SW480 (cell line): ENCODE measurements around the gene PRDM16.

Experiments
- DNase-seq: peaks from one replicate; pipeline ENCODE4 v3.0.0-alpha.2; 2016; ENCODE audit warnings: low spot score

The PRDM16 gene

GRCh38 chr1:3244025-3244926, 175.3 kb downstream of the PRDM16 start:
- DNase-seq: no peak

GRCh38 chr1:3244927-3245315, 175.9 kb downstream of the PRDM16 start:
- no peak for DNase-seq

- DNase-seq: no peak
These were observed 176.3 kb downstream of the PRDM16 start for GRCh38 chr1:3245344-3245743.

- no peak for DNase-seq
These were observed 176.8 kb downstream of the PRDM16 start for GRCh38 chr1:3245768-3246167.

- no peak for DNase-seq
These were observed 177.2 kb downstream of the PRDM16 start for GRCh38 chr1:3246251-3246650.

- no peak for DNase-seq
These were observed 178.6 kb downstream of the PRDM16 start for GRCh38 chr1:3247521-3248121.

GRCh38 chr1:3248155-3249141, 179.4 kb downstream of the PRDM16 start:
- DNase-seq: no peak

- no peak for DNase-seq
These were observed 180.2 kb downstream of the PRDM16 start for GRCh38 chr1:3249231-3249630.

- peak; percentile 11 for DNase-seq
These were observed 180.9 kb downstream of the PRDM16 start for GRCh38 chr1:3249631-3250501.

GRCh38 chr1:3250624-3251023, 181.6 kb downstream of the PRDM16 start:
- no peak for DNase-seq

- no peak for DNase-seq
These were observed 182.2 kb downstream of the PRDM16 start for GRCh38 chr1:3251099-3251806.

GRCh38 chr1:3251807-3252428, 182.9 kb downstream of the PRDM16 start:
- DNase-seq: no peak

GRCh38 chr1:3255680-3256079, 186.7 kb downstream of the PRDM16 start:
- no peak for DNase-seq

- no peak for DNase-seq
These were observed 188.8 kb downstream of the PRDM16 start for GRCh38 chr1:3257788-3258187.

GRCh38 chr1:3258386-3259003, 189.5 kb downstream of the PRDM16 start:
- DNase-seq: no peak

GRCh38 chr1:3259020-3259419, 190.0 kb downstream of the PRDM16 start:
- DNase-seq: no peak

- DNase-seq: no peak
These were observed 192.3 kb downstream of the PRDM16 start for GRCh38 chr1:3261007-3261968.

- DNase-seq: no peak
These were observed 193.1 kb downstream of the PRDM16 start for GRCh38 chr1:3261969-3262579.
